GM19193 (cell line): ENCODE results near the gene ATP10D.

Source experiments
- POLR2A ChIP-seq: IDR thresholded peaks from 4 replicates; pipeline ENCODE4 v1.6.1; 2011; ENCODE audit not compliant: insufficient read depth, insufficient read length; ENCODE audit errors: extremely low read depth

Gene ATP10D

GRCh38 chr4:47475411-47475810, 9.7 kb upstream of the ATP10D start:
- no peak for TF ChIP-seq POLR2A

- no peak for TF ChIP-seq POLR2A
Observed at GRCh38 chr4:47478804-47479203, 6.3 kb upstream of the ATP10D start.

- TF ChIP-seq POLR2A = no peak
Observed at GRCh38 chr4:47482326-47482725, 2.7 kb upstream of the ATP10D start.

GRCh38 chr4:47483745-47484144, 1.3 kb upstream of the ATP10D start:
- TF ChIP-seq POLR2A = no peak

GRCh38 chr4:47484168-47484567, 907 bp upstream of the ATP10D start:
- no peak for TF ChIP-seq POLR2A

- TF ChIP-seq POLR2A = no peak
Observed at GRCh38 chr4:47485768-47486167, 693 bp downstream of the ATP10D start.

- TF ChIP-seq POLR2A = no peak
Observed at GRCh38 chr4:47486231-47486673, 1.2 kb downstream of the ATP10D start.

- TF ChIP-seq POLR2A = no peak
Observed at GRCh38 chr4:47488706-47489105, 3.6 kb downstream of the ATP10D start.

GRCh38 chr4:47490550-47490949, 5.5 kb downstream of the ATP10D start:
- TF ChIP-seq POLR2A = no peak

GRCh38 chr4:47493238-47494123, 8.4 kb downstream of the ATP10D start:
- no peak for TF ChIP-seq POLR2A

GRCh38 chr4:47494124-47494430, 9.0 kb downstream of the ATP10D start:
- no peak for TF ChIP-seq POLR2A

GRCh38 chr4:47498899-47499298, 13.8 kb downstream of the ATP10D start:
- no peak for TF ChIP-seq POLR2A

GRCh38 chr4:47499700-47500099, 14.6 kb downstream of the ATP10D start:
- no peak for TF ChIP-seq POLR2A

GRCh38 chr4:47500776-47501175, 15.7 kb downstream of the ATP10D start:
- TF ChIP-seq POLR2A = no peak

- TF ChIP-seq POLR2A = no peak
Observed at GRCh38 chr4:47505147-47505546, 20.1 kb downstream of the ATP10D start.

GRCh38 chr4:47505666-47506065, 20.6 kb downstream of the ATP10D start:
- no peak for TF ChIP-seq POLR2A
